GM12892 (cell line): Measurements from ENCODE around the gene S1PR2.

Experiments
- DNase-seq: peaks from one replicate; pipeline ENCODE4 v3.0.0; 2011; ENCODE audit not compliant: insufficient read length
- FAIRE-seq: peaks from 2 replicates; lab custom pipeline; 2011; peaks lifted over from hg19 to GRCh38; lab: Jason Lieb, UNC
- POLR2A ChIP-seq: IDR thresholded peaks from 2 replicates; pipeline ENCODE4 v1.6.1; 2011; ENCODE audit warnings: low read depth, low read length, control low read depth
- POLR2AphosphoS5 ChIP-seq: IDR thresholded peaks from 2 replicates; pipeline ENCODE4 v1.6.1; 2011; ENCODE audit warnings: low read depth, low read length, control low read depth
- TAF1 ChIP-seq: IDR thresholded peaks from 2 replicates; pipeline ENCODE4 v1.6.1; 2011; ENCODE audit warnings: low read depth, mild to moderate bottlenecking, control low read depth, low read length, borderline replicate concordance

Gene S1PR2

GRCh38 chr19:10173527-10173926 lies 57.6 kb downstream of the S1PR2 start:
- DNase-seq, result no peak
- TF ChIP-seq POLR2A (no peak), POLR2AphosphoS5 (no peak), TAF1 (no peak)
- no peak for FAIRE-seq
